Panc1 (cell line): Measurements from ENCODE around the gene CDH13. TPM values are rescaled to one million over a fixed set of nuclear protein-coding genes. Genes with fewer than 3 reads are reported as not detected.

Experiments
- ATAC-seq: fragments of 200-7000 bp; cut with Tn5 transposase; 2 replicates; pipeline ENCODE4 v1.9.1; 2020; ENCODE audit warnings: mild to moderate bottlenecking, moderate library complexity
- BruUV-seq: library from RNA; stranded (reverse); fragments of 400-500 nt; replicated peaks from 2 replicates; lab custom pipeline; 2021; lab: Mats Ljungman, UMichigan
- CTCF ChIA-PET: fragments of 300-600 bp; sonication (Branson Sonifier 250); formaldehyde crosslinking; loops from one replicate; lab custom pipeline; 2022; ENCODE audit warnings: antibody characterized with exemption; lab: Charles Lee
- POLR2A ChIA-PET: fragments of 300-600 bp; sonication (Branson Sonifier 250); formaldehyde crosslinking; loops from one replicate; lab custom pipeline; 2022; ENCODE audit warnings: antibody characterized with exemption; lab: Charles Lee
- DNase-seq: peaks from one replicate; pipeline ENCODE4 v3.0.0-alpha.2; 2010; ENCODE audit warnings: low read depth, low spot score
- H3K27ac ChIP-seq: 2 replicates; pipeline ENCODE4 v1.5.1; 2011; ENCODE audit warnings: mild to moderate bottlenecking, low read length, inconsistent platforms
- H3K27me3 ChIP-seq: fragments of 200-500 bp; sonication (Bioruptor generic); 2 replicates; pipeline ENCODE4 v1.6.0; 2014; ENCODE audit warnings: low read length, inconsistent platforms; ENCODE audit not compliant: control insufficient read depth, insufficient read depth
- H3K36me3 ChIP-seq: fragments of 200-500 bp; sonication (Bioruptor generic); 2 replicates; pipeline ENCODE4 v1.5.1; 2014; ENCODE audit warnings: inconsistent platforms, mild to moderate bottlenecking, low read length, moderate library complexity; ENCODE audit not compliant: control insufficient read depth, insufficient read depth
- H3K4me1 ChIP-seq: 2 replicates; pipeline ENCODE4 v1.5.1; 2011; ENCODE audit warnings: inconsistent platforms, mild to moderate bottlenecking, low read length, moderate library complexity; ENCODE audit not compliant: control insufficient read depth, insufficient read depth
- H3K4me3 ChIP-seq, 2 experiments: 2 replicates each; pipeline ENCODE4 v1.5.1; 2011 to 2012; ENCODE audit warnings: low read depth in 2 of 2, low read length in 2 of 2, mild to moderate bottlenecking in 2 of 2, inconsistent platforms in 1 of 2, moderate library complexity in 1 of 2
- H3K9me3 ChIP-seq: fragments of 200-500 bp; sonication (Bioruptor generic); 2 replicates; pipeline ENCODE4 v1.5.1; 2014; ENCODE audit warnings: low read depth, mild to moderate bottlenecking, inconsistent platforms, low read length, moderate library complexity; ENCODE audit not compliant: control insufficient read depth, insufficient read depth
- POLR2AphosphoS5 ChIP-seq: IDR thresholded peaks from 2 replicates; pipeline ENCODE4 v1.6.1; 2012; ENCODE audit warnings: mild to moderate bottlenecking, low read depth, low read length, moderate library complexity
- SIN3A ChIP-seq: IDR thresholded peaks from 2 replicates; pipeline ENCODE4 v1.6.1; 2012; ENCODE audit warnings: low read depth, mild to moderate bottlenecking, low read length, moderate library complexity, borderline replicate concordance; ENCODE audit not compliant: insufficient read depth
- TCF7L2 ChIP-seq: IDR thresholded peaks from 2 replicates; pipeline ENCODE4 v1.6.1; 2011; ENCODE audit warnings: mild to moderate bottlenecking, low read depth, low read length, inconsistent platforms
- in situ Hi-C: cut with HindIII; loops from 2 replicates; pipeline ENCODE4 v1.10.0; 2016; ENCODE audit warnings: low sequenced_read_pairs, low pct_unique_long_range_greater_than_20kb
- intact Hi-C: fragments of 100-400 bp; cut with micrococcal nuclease; formaldehyde crosslinking; loops from one replicate; pipeline ENCODE4 v1.10.0; 2022; ENCODE audit not compliant: unreplicated experiment
- total RNA-seq: library from RNA; stranded (reverse); gene quantifications from one replicate; pipeline ENCODE4 v1.2.1, GENCODE V29; 2021; ENCODE audit not compliant: unreplicated experiment
- TF ChIP-seq, protein P1 (sequence below): fragments of 450-650 bp; IDR thresholded peaks from 2 replicates; pipeline ENCODE4 v1.5.1; 2017; ENCODE audit warnings: mild to moderate bottlenecking
- TF ChIP-seq, protein P2 (sequence below), 2 experiments: IDR thresholded peaks; 2 replicates each; pipeline ENCODE4 v1.6.1; 2011 to 2012; ENCODE audit warnings: low read depth in 2 of 2, control low read depth in 1 of 2, low read length in 1 of 2, mild to moderate bottlenecking in 1 of 2, moderate library complexity in 1 of 2; ENCODE audit not compliant: insufficient read depth in 1 of 2

The CDH13 gene
- total RNA-seq, 1 experiment from 2014 or later: not detected

DNA sequence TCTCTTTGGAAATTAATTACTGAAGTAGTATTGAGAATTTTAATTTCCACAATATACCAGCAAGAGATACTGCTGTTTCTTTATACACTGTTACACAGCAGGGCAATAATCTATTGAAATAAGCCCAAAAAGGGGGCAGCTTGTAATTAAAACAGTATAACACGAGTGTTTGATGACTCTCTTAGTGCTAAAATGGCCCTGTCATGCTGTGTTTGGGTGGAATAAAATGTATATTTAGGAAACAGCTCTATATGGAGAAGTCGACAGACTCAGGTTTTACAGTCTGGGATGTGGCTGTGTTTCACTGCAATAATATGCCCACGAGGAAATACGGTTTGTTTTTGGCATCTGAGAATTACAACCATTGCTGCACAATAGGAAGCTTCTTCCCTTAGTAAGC lies 643.3 kb downstream of the CDH13 start:
- intact Hi-C loops: no loop called here
- ChIA-PET CTCF (no interaction called here), POLR2A (interaction anchor here (0.5 kb wide), 1 partner anchor 55 kb away, joined by 3 read pairs; no protein-coding TSS in a partner anchor)
- Histone ChIP-seq H3K4me3 (no peak overlapping the region), H3K4me1 (no peaks in the 10 kb centered on the region), H3K9me3 (no peaks in the 10 kb centered on the region), H3K36me3 (no peaks in the 10 kb centered on the region), H3K27me3 (no peaks in the 10 kb centered on the region), H3K27ac (no peak overlapping the region)
- DNase-seq (no peak), ATAC-seq (no peak)
- in situ Hi-C loops: no loop called here
- TF ChIP-seq, protein P1, sequence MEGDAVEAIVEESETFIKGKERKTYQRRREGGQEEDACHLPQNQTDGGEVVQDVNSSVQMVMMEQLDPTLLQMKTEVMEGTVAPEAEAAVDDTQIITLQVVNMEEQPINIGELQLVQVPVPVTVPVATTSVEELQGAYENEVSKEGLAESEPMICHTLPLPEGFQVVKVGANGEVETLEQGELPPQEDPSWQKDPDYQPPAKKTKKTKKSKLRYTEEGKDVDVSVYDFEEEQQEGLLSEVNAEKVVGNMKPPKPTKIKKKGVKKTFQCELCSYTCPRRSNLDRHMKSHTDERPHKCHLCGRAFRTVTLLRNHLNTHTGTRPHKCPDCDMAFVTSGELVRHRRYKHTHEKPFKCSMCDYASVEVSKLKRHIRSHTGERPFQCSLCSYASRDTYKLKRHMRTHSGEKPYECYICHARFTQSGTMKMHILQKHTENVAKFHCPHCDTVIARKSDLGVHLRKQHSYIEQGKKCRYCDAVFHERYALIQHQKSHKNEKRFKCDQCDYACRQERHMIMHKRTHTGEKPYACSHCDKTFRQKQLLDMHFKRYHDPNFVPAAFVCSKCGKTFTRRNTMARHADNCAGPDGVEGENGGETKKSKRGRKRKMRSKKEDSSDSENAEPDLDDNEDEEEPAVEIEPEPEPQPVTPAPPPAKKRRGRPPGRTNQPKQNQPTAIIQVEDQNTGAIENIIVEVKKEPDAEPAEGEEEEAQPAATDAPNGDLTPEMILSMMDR: no peak
- no peak for TF ChIP-seq POLR2AphosphoS5
- TF ChIP-seq, protein P2, sequence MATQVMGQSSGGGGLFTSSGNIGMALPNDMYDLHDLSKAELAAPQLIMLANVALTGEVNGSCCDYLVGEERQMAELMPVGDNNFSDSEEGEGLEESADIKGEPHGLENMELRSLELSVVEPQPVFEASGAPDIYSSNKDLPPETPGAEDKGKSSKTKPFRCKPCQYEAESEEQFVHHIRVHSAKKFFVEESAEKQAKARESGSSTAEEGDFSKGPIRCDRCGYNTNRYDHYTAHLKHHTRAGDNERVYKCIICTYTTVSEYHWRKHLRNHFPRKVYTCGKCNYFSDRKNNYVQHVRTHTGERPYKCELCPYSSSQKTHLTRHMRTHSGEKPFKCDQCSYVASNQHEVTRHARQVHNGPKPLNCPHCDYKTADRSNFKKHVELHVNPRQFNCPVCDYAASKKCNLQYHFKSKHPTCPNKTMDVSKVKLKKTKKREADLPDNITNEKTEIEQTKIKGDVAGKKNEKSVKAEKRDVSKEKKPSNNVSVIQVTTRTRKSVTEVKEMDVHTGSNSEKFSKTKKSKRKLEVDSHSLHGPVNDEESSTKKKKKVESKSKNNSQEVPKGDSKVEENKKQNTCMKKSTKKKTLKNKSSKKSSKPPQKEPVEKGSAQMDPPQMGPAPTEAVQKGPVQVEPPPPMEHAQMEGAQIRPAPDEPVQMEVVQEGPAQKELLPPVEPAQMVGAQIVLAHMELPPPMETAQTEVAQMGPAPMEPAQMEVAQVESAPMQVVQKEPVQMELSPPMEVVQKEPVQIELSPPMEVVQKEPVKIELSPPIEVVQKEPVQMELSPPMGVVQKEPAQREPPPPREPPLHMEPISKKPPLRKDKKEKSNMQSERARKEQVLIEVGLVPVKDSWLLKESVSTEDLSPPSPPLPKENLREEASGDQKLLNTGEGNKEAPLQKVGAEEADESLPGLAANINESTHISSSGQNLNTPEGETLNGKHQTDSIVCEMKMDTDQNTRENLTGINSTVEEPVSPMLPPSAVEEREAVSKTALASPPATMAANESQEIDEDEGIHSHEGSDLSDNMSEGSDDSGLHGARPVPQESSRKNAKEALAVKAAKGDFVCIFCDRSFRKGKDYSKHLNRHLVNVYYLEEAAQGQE (IDR thresholded peaks at IDR 0.05; ENCODE audit: insufficient read depth in 1 of 2, low read depth in 2 of 2, low read length in 1 of 2): no peak
- no peak for TF ChIP-seq SIN3A
- no TSS peak for BruUV-seq

DNA sequence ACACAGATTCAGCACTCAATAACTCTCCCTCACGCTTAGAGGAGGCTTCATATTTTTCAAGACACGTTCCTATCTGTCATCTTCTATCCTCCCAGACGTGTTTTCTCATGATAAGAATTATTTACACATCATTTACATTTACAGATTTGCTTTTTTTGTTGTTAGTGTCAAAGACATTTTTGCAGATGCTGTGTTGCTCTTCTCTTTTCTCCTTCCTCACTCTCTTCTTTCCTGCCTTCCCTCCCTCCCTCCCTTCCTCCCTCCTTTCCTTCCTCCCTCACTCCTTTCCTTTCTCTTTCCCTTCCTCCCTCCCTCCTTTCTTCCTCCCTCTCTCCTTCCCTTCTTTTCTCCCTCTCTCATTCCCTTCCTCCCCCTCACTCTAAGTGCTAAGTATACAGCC lies 643.9 kb downstream of the CDH13 start:
- no peak for TF ChIP-seq TCF7L2
- no peak for TF ChIP-seq POLR2AphosphoS5
- TF ChIP-seq, protein P2 (IDR thresholded peaks at IDR 0.05; ENCODE audit: insufficient read depth in 1 of 2, low read depth in 2 of 2, low read length in 1 of 2): no peak
- no peak for TF ChIP-seq SIN3A
- TF ChIP-seq, protein P1: no peak
- Histone ChIP-seq H3K4me3 (no peak overlapping the region), H3K27me3 (no peaks in the 10 kb centered on the region), H3K9me3 (no peaks in the 10 kb centered on the region), H3K36me3 (no peaks in the 10 kb centered on the region), H3K4me1 (no peaks in the 10 kb centered on the region), H3K27ac (no peak overlapping the region)
- intact Hi-C loops (no loop called here), in situ Hi-C loops (no loop called here)
- ATAC-seq (no peak), DNase-seq (no peak)
- BruUV-seq: no TSS peak
- ChIA-PET CTCF (no interaction called here), POLR2A (no interaction called here)
